Liver (tissue), 9 donors: ENCODE measurements around the gene TMEM86A. TPM values are rescaled to one million over a fixed set of nuclear protein-coding genes. Genes with fewer than 3 reads are reported as not detected.
"Not testable (repeated sequence)": the region's sequence is repeated elsewhere in the genome, so short reads cannot be mapped to it uniquely, and the experiment has no call there.

ENCODE experiments used
- DNase-seq: peaks from one replicate; pipeline ENCODE4 v3.0.0-alpha.2; 2017; ENCODE audit warnings: low spot score
- H3K27ac ChIP-seq, 2 donors: one replicate each; pipeline ENCODE4 v1.7.0; 2013; ENCODE audit warnings: inconsistent platforms in 2 of 2, low read length in 2 of 2, control low read depth in 1 of 2, low read depth in 1 of 2, mild to moderate bottlenecking in 1 of 2
- H3K27me3 ChIP-seq, 4 donors: one replicate each; pipeline versions ENCODE4 v1.6.1 to v1.7.0; 2013; ENCODE audit warnings: low read length in 3 of 4, inconsistent platforms in 1 of 4, mild to moderate bottlenecking in 1 of 4, moderate library complexity in 1 of 4; ENCODE audit not compliant: control insufficient read depth in 4 of 4, insufficient read depth in 4 of 4
- H3K36me3 ChIP-seq, 4 donors: one replicate each; pipeline versions ENCODE4 v1.6.1 to v1.7.0; 2013; ENCODE audit warnings: low read length in 3 of 4, mild to moderate bottlenecking in 3 of 4, low read depth in 1 of 4, moderate library complexity in 1 of 4; ENCODE audit not compliant: control insufficient read depth in 4 of 4, insufficient read depth in 3 of 4
- H3K4me1 ChIP-seq, 4 donors: one replicate each; pipeline versions ENCODE4 v1.6.1 to v1.7.0; 2013; ENCODE audit warnings: low read length in 3 of 4, mild to moderate bottlenecking in 3 of 4, moderate library complexity in 1 of 4; ENCODE audit not compliant: control insufficient read depth in 4 of 4, insufficient read depth in 4 of 4
- H3K4me3 ChIP-seq, 3 donors: one replicate each; pipeline versions ENCODE4 v1.6.1 to v1.7.0; 2013; ENCODE audit warnings: low read length in 3 of 3, control low read depth in 1 of 3, low read depth in 1 of 3, mild to moderate bottlenecking in 1 of 3
- H3K9ac ChIP-seq, 2 donors: one replicate each; pipeline ENCODE4 v1.7.0; 2013; ENCODE audit warnings: low read length in 2 of 2, mild to moderate bottlenecking in 2 of 2, moderate library complexity in 2 of 2, control low read depth in 1 of 2, low read depth in 1 of 2
- H3K9me3 ChIP-seq, 4 donors: one replicate each; pipeline versions ENCODE4 v1.6.1 to v1.7.0; 2013; ENCODE audit warnings: low read length in 3 of 4; ENCODE audit not compliant: control insufficient read depth in 4 of 4
- FOXA1 ChIP-seq: IDR thresholded peaks from 2 replicates; pipeline ENCODE4 v1.6.1; 2016; ENCODE audit warnings: antibody characterized with exemption
- FOXA2 ChIP-seq: IDR thresholded peaks from 2 replicates; pipeline ENCODE4 v1.6.1; 2016; ENCODE audit warnings: antibody characterized with exemption
- HNF4G ChIP-seq: IDR thresholded peaks from 2 replicates; pipeline ENCODE4 v1.6.1; 2016; ENCODE audit warnings: antibody characterized with exemption
- JUND ChIP-seq, 2 donors: IDR thresholded peaks; 2 replicates each; pipeline ENCODE4 v1.6.1; 2016; ENCODE audit warnings: antibody characterized with exemption in 2 of 2
- NR2F2 ChIP-seq: IDR thresholded peaks from 2 replicates; pipeline ENCODE4 v1.6.1; 2016; ENCODE audit warnings: antibody characterized with exemption
- RAD21 ChIP-seq, 2 donors: IDR thresholded peaks; 2 replicates each; pipeline ENCODE4 v1.6.1; 2016; ENCODE audit warnings: antibody characterized with exemption in 2 of 2, mild to moderate bottlenecking in 2 of 2
- RXRA ChIP-seq, 2 donors: IDR thresholded peaks; 2 replicates each; pipeline ENCODE4 v1.6.1; 2017 to 2018; ENCODE audit warnings: antibody characterized with exemption in 2 of 2, mild to moderate bottlenecking in 1 of 2
- SP1 ChIP-seq: IDR thresholded peaks from 2 replicates; pipeline ENCODE4 v1.6.1; 2018; ENCODE audit warnings: antibody characterized with exemption, mild to moderate bottlenecking
- TAF1 ChIP-seq: conservative IDR thresholded peaks from 2 replicates; pipeline ENCODE4 v1.6.1; 2016; ENCODE audit warnings: antibody characterized with exemption, mild to moderate bottlenecking
- WGBS: extraction: QIAGEN DNeasy Blood & Tissue Kit; methylation state at CpG from one replicate; pipeline ENCODE4 v1.1.7; 2013; 5-methylcytosine and 5-hydroxymethylcytosine counted together
- polyA plus RNA-seq, 2 donors: library from polyadenylated mRNA; stranded (reverse) in 1 of 2; unstranded in 1 of 2; fragments of 200-250 nt in 1 of 2; fragments of >200 nt in 1 of 2; fragmentation: Nextera tagmentation in 1 of 2; extraction: Ambion mirVana in 1 of 2; gene quantifications; one replicate each; pipeline versions ENCODE4 v1.2.1 to v1.2.3, GENCODE V29; 2013 to 2015
- total RNA-seq, 2 donors: library from RNA; depleted of rRNA; stranded (reverse); fragments of >200 nt; gene quantifications; one replicate each; pipeline ENCODE4 v1.2.3, GENCODE V29; 2014
- TF ChIP-seq, protein P1 (sequence below): fragments of 150-350 bp; IDR thresholded peaks from 2 replicates; pipeline ENCODE4 v1.5.1; 2017; ENCODE audit warnings: improper control_type of control experiment, low read depth, low read length; ENCODE audit not compliant: missing input control
- TF ChIP-seq, protein P2 (sequence below): IDR thresholded peaks from 2 replicates; pipeline ENCODE4 v1.6.1; 2016; ENCODE audit warnings: antibody characterized with exemption
- donor health status: healthy.
- donor health status: healthy.
- donor health status: healthy.
- donor health status: healthy.
- donor health status: healthy.

TMEM86A gene
- total and polyA plus RNA-seq, 4 donors, result 1.8 to 2.7 (median 2.0) TPM

DNA sequence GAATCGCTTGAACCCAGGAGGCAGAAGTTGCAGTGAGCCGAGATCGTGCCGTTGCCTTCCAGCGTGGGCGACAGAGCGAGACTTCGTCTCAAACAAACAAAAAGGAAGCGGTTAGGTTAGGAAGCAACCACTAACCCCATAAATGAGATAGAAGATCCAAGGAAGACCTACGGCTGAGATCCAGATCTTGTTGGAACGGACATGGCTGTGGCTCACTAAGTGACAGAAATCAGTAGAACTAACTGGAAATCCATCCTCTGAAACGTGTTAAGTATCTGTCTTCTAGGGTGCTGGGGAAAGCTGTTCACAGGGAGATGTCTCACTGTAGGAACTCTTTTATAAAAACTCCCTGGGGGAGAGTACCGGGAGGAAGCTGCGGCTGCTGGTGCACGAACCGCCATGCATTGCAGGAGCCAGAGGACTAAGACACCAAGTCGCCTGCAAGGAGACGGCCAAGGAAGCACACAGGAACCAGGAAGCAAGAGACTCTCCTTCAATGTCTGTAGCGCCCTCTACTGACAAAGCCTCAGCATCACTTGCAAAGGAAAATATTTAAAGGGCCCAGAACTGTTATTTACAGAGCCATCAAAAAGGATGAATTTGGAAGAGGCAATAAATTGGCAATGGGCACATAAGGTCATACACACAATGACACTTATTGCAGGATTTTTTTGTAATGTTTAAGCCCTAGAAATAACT, 47.6 kb upstream of the TMEM86A start:
- Histone ChIP-seq H3K36me3 (no peaks in the 10 kb centered on the region), H3K4me1 (no peaks in the 10 kb centered on the region), H3K27me3 (no peaks in the 10 kb centered on the region), H3K9me3 (no peaks in the 10 kb centered on the region), H3K27ac (no peak overlapping the region), H3K4me3 (no peak overlapping the region), H3K9ac (no peak overlapping the region)
- peak; percentile 40 for DNase-seq
- 77% methylated on average over 19 of the region's 19 CpGs for WGBS
- TF ChIP-seq, protein P1, sequence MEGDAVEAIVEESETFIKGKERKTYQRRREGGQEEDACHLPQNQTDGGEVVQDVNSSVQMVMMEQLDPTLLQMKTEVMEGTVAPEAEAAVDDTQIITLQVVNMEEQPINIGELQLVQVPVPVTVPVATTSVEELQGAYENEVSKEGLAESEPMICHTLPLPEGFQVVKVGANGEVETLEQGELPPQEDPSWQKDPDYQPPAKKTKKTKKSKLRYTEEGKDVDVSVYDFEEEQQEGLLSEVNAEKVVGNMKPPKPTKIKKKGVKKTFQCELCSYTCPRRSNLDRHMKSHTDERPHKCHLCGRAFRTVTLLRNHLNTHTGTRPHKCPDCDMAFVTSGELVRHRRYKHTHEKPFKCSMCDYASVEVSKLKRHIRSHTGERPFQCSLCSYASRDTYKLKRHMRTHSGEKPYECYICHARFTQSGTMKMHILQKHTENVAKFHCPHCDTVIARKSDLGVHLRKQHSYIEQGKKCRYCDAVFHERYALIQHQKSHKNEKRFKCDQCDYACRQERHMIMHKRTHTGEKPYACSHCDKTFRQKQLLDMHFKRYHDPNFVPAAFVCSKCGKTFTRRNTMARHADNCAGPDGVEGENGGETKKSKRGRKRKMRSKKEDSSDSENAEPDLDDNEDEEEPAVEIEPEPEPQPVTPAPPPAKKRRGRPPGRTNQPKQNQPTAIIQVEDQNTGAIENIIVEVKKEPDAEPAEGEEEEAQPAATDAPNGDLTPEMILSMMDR, result peak; percentile 59
- TF ChIP-seq RAD21 (IDR thresholded peaks at IDR 0.05) (peak; percentile 68 to 81), TAF1 (no peak), FOXA1 (no peak)

DNA sequence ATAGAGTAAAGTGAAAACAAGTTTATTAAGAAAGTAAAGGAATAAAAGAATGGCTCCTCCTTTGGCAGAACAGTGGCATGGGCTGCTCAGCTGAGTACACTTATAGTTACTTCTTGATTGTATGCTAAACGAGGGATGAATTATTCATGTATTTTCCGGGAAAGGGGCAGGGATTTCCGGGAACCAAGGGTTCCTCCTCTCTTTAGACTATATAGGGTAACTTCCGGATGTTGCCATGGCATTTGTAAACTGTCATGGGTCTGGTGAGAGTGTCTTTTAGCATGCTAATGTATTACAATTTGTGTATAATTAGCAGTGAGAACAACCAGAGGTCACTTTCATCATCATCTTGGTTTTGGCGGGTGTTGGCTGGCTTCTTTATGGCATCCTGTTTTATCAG, 40.9 kb upstream of the TMEM86A start:
- Histone ChIP-seq H3K9ac (no peak overlapping the region), H3K36me3 (no peaks in the 10 kb centered on the region), H3K27ac (no peak overlapping the region), H3K4me1 (no peaks in the 10 kb centered on the region), H3K9me3 (no peaks in the 10 kb centered on the region), H3K4me3 (no peak overlapping the region), H3K27me3 (no peaks in the 10 kb centered on the region)
- TF ChIP-seq NR2F2, result no peak
- TF ChIP-seq JUND (IDR thresholded peaks at IDR 0.05), result no peak
- no peak for TF ChIP-seq TAF1
- TF ChIP-seq, protein P2, sequence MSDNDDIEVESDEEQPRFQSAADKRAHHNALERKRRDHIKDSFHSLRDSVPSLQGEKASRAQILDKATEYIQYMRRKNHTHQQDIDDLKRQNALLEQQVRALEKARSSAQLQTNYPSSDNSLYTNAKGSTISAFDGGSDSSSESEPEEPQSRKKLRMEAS, result no peak
- no peak for TF ChIP-seq RXRA (IDR thresholded peaks at IDR 0.05)
- no peak for TF ChIP-seq SP1
- no peak for DNase-seq
- 84% methylated on average over 5 of the region's 5 CpGs for WGBS

DNA sequence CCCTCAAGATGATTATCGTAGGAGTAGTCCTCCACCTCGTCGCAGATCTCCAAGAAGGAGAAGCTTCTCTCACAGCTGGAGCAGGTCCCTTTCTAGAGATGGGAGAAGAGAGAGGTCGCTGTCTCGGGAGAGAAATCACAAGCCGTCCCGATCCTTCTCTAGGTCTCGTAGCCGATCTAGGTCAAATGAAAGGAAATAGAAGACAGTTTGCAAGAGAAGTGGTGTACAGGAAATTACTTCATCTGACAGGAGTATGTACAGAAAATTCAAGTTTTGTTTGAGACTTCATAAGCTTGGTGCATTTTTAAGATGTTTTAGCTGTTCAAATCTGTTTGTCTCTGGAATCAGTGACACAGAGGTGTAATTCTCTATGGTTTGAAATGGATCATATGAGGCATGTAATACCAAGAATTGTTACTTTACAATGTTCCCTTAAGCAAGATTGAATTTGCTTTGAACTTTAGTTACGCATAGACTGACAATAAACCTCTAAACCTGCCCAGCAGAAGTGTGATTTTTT, 33.2 kb upstream of the TMEM86A start:
- not testable (repeated sequence) for H3K36me3 ChIP-seq, H3K4me3 ChIP-seq, H3K27me3 ChIP-seq, H3K27ac ChIP-seq, H3K9me3 ChIP-seq, H3K4me1 ChIP-seq, H3K9ac ChIP-seq, DNase-seq
- whole genome bisulfite sequencing, result 85% methylated on average over 10 of the region's 10 CpGs

DNA sequence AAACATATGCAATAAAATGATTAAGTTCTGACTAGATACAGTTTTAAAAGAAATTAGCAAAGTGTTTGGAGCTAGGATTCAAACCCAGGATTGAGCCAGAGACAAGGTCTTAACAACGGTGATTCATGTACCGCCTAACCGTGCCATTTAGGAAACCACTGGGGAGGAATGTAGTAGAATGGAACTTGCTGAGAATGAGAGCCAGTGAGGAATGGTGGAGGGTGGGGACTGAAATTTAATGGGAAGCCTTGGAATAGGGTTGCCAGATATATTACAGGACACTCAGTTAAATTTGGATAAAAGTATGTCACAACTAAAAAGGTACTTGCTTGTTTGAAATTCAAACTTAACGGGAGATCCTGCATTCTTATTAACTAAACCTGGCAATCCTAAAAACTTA, 30.4 kb upstream of the TMEM86A start:
- no peak for TF ChIP-seq NR2F2
- TF ChIP-seq FOXA2, result no peak
- TF ChIP-seq HNF4G, result no peak
- DNase-seq, result no peak
- no peaks in the 10 kb centered on the region for H3K27me3 ChIP-seq
- H3K4me3 ChIP-seq, result no peak overlapping the region
- no peaks in the 10 kb centered on the region for H3K9me3 ChIP-seq
- H3K36me3 ChIP-seq, result no peaks in the 10 kb centered on the region
- no peak overlapping the region for H3K27ac ChIP-seq
- H3K9ac ChIP-seq, result no peak overlapping the region
- peaks cover 0 to 1% (median 0%) of the 10 kb centered on the region in 4 donors for H3K4me1 ChIP-seq
- WGBS, result 95% methylated on average over 4 of the region's 4 CpGs
